Lower leg skin (tissue), 3 donors: ENCODE data around the gene KIFAP3.

ENCODE experiments used
- CTCF ChIP-seq, 3 donors: fragments of 450-650 bp; IDR thresholded peaks; one replicate each; pipeline ENCODE4 v1.5.1; 2016; ENCODE audit warnings: antibody characterized with exemption in 3 of 3, mild to moderate bottlenecking in 3 of 3, moderate library complexity in 2 of 3
- POLR2A ChIP-seq, 2 donors: fragments of 450-650 bp; IDR thresholded peaks; one replicate each; pipeline ENCODE4 v1.6.1; 2016 to 2017; ENCODE audit warnings: antibody characterized with exemption in 2 of 2, mild to moderate bottlenecking in 1 of 2, moderate library complexity in 1 of 2

GRCh38 chr1:170076199-170076598, 1.7 kb upstream of the KIFAP3 start:
- TF ChIP-seq CTCF (IDR thresholded peaks at IDR 0.05) = no peak
- TF ChIP-seq POLR2A (IDR thresholded peaks at IDR 0.05) = no peak
